ENCODE results near the gene MTARC2. TPM values are rescaled to one million over a fixed set of nuclear protein-coding genes. Genes with fewer than 3 reads are reported as not detected.

MTARC2 gene
- polyA plus RNA-seq (2.1 TPM in 1 of 2 replicates, not detected in the other), polyA minus RNA-seq (not detected in 2 replicates)

DNA sequence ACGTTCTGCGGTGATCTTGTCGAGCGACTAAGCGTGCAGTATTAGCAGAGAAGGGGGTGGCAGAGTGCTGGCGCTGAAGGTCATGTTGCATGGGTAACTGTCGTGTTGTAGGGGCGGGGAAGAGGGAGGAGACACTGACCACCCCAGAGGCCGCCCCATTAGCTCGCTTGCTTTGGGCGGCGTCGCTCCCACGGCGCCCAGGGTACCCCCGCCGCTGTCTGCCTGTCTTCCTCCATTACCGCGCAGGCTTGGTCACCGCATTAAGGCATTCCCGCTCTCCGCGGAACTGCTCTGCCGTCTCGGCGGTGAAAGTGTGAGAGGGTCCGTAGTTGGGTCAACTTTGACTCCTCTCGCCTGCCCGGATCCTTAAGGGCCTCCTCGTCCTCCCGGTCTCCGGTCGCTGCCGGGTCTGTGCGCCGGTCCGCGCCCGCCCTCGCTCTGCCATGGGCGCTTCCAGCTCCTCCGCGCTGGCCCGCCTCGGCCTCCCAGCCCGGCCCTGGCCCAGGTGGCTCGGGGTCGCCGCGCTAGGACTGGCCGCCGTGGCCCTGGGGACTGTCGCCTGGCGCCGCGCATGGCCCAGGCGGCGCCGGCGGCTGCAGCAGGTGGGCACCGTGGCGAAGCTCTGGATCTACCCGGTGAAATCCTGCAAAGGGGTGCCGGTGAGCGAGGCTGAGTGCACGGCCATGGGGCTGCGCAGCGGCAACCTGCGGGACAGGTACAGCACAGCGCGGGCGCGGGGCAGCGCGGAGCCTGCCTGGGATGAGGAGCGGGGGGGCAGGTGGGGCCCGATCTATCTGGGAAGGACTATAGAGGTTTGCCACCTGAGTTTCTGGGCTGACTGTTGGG, at the start of gene MTARC2:
MTARC2 (plus strand) TSS at position 234 of the 846 bp plus-strand sequence; CDS start at position 444, 210 bp downstream.
- H2AFZ ChIP-seq (ENCODE audit: low read depth, low read length) = no peak within 1 kb of the TSS
- no peaks in the 10 kb centered on the region for H3K36me3 ChIP-seq (ENCODE audit: insufficient read depth, low read length)
- H3K27me3 ChIP-seq (ENCODE audit: insufficient read depth, low read depth, low read length) = peaks cover 47% of the 10 kb centered on the region
- H3K9me3 ChIP-seq (ENCODE audit: low read length) = no peaks in the 10 kb centered on the region
- H3K9me2 ChIP-seq (ENCODE audit: insufficient read depth, low read length) = no peaks in the 10 kb centered on the region
- H3K4me2 ChIP-seq (ENCODE audit: low read length) = peak within 1 kb of the TSS; percentile 65
- H3K27ac ChIP-seq (ENCODE audit: low read length) = no peak within 1 kb of the TSS
- peak within 1 kb of the TSS; percentile 31 for H3K9ac ChIP-seq (ENCODE audit: low read length)
- no peaks in the 10 kb centered on the region for H3K79me2 ChIP-seq (replicated peaks; ENCODE audit: insufficient read depth, low read length)
- H4K20me1 ChIP-seq (ENCODE audit: insufficient read depth) = no peaks in the 10 kb centered on the region
- TF ChIP-seq TAF1 (IDR thresholded peaks at IDR 0.05; ENCODE audit: low read depth) (no peak), MXI1 (conservative IDR thresholded peaks at IDR 0.05; ENCODE audit: poor library complexity, severe bottlenecking) (peak; percentile 25)
- H3K4me3 ChIP-seq (ENCODE audit: low read length) = peak within 1 kb of the TSS; percentile 72
- no peaks in the 10 kb centered on the region for H3F3A ChIP-seq (ENCODE audit: insufficient read depth, low read length, poor library complexity, severe bottlenecking)

DNA sequence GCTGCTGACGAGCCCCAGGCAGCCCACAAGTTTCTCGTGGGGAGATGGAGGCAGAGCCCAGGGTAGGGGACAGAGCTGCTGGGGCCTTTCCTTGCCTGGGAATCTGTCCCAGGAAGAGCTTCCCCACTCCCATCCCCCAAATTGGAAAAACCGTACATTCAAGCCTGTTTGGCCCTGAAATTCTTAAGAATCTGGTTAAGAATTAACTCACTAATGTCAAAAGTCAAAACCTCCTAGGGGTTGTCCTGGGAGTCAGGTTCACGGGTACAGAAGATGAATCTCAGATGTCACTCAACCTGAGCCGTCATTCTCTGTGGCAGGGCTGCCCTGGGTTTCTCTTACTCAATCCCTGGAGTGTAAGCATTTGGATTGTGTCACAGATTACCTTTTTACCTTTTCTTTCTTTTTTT, 49.5 kb upstream of the MTARC2 start:
- Histone ChIP-seq H3K9ac (ENCODE audit: low read length) (no peak overlapping the region), H3K27ac (ENCODE audit: low read length) (no peak overlapping the region), H3K9me3 (ENCODE audit: low read length) (no peaks in the 10 kb centered on the region), H4K20me1 (ENCODE audit: insufficient read depth) (no peaks in the 10 kb centered on the region), H3K9me2 (ENCODE audit: insufficient read depth, low read length) (no peaks in the 10 kb centered on the region), H2AFZ (ENCODE audit: low read depth, low read length) (no peak overlapping the region), H3K27me3 (ENCODE audit: insufficient read depth, low read depth, low read length) (no peaks in the 10 kb centered on the region), H3K4me3 (ENCODE audit: low read length) (no peak overlapping the region), H3K36me3 (ENCODE audit: insufficient read depth, low read length) (no peaks in the 10 kb centered on the region), H3K79me2 (replicated peaks; ENCODE audit: insufficient read depth, low read length) (no peaks in the 10 kb centered on the region), H3K4me2 (ENCODE audit: low read length) (no peak overlapping the region), H3F3A (ENCODE audit: insufficient read depth, low read length, poor library complexity, severe bottlenecking) (no peaks in the 10 kb centered on the region)
- no peak for TF ChIP-seq EP300 (conservative IDR thresholded peaks at IDR 0.05; ENCODE audit: poor library complexity, severe bottlenecking)
- no peak for TF ChIP-seq RAD21 (conservative IDR thresholded peaks at IDR 0.05)
- no peak for TF ChIP-seq EZH2 (IDR thresholded peaks at IDR 0.05; ENCODE audit: borderline replicate concordance, insufficient read depth, low read length, poor library complexity, severe bottlenecking)
- TF ChIP-seq MXI1 (conservative IDR thresholded peaks at IDR 0.05; ENCODE audit: poor library complexity, severe bottlenecking) = no peak
- TF ChIP-seq, protein P1, sequence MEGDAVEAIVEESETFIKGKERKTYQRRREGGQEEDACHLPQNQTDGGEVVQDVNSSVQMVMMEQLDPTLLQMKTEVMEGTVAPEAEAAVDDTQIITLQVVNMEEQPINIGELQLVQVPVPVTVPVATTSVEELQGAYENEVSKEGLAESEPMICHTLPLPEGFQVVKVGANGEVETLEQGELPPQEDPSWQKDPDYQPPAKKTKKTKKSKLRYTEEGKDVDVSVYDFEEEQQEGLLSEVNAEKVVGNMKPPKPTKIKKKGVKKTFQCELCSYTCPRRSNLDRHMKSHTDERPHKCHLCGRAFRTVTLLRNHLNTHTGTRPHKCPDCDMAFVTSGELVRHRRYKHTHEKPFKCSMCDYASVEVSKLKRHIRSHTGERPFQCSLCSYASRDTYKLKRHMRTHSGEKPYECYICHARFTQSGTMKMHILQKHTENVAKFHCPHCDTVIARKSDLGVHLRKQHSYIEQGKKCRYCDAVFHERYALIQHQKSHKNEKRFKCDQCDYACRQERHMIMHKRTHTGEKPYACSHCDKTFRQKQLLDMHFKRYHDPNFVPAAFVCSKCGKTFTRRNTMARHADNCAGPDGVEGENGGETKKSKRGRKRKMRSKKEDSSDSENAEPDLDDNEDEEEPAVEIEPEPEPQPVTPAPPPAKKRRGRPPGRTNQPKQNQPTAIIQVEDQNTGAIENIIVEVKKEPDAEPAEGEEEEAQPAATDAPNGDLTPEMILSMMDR (IDR thresholded peaks at IDR 0.05; ENCODE audit: poor library complexity, severe bottlenecking) = no peak
- TF ChIP-seq, protein P2, sequence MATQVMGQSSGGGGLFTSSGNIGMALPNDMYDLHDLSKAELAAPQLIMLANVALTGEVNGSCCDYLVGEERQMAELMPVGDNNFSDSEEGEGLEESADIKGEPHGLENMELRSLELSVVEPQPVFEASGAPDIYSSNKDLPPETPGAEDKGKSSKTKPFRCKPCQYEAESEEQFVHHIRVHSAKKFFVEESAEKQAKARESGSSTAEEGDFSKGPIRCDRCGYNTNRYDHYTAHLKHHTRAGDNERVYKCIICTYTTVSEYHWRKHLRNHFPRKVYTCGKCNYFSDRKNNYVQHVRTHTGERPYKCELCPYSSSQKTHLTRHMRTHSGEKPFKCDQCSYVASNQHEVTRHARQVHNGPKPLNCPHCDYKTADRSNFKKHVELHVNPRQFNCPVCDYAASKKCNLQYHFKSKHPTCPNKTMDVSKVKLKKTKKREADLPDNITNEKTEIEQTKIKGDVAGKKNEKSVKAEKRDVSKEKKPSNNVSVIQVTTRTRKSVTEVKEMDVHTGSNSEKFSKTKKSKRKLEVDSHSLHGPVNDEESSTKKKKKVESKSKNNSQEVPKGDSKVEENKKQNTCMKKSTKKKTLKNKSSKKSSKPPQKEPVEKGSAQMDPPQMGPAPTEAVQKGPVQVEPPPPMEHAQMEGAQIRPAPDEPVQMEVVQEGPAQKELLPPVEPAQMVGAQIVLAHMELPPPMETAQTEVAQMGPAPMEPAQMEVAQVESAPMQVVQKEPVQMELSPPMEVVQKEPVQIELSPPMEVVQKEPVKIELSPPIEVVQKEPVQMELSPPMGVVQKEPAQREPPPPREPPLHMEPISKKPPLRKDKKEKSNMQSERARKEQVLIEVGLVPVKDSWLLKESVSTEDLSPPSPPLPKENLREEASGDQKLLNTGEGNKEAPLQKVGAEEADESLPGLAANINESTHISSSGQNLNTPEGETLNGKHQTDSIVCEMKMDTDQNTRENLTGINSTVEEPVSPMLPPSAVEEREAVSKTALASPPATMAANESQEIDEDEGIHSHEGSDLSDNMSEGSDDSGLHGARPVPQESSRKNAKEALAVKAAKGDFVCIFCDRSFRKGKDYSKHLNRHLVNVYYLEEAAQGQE (IDR thresholded peaks at IDR 0.05; ENCODE audit: borderline replicate concordance) = no peak
- TF ChIP-seq POLR2AphosphoS5 (IDR thresholded peaks at IDR 0.05) = no peak
- TF ChIP-seq TAF1 (IDR thresholded peaks at IDR 0.05; ENCODE audit: low read depth) = no peak
- no peak for TF ChIP-seq SMC3 (conservative IDR thresholded peaks at IDR 0.05; ENCODE audit: poor library complexity)
